HEK293 (cell line): ENCODE results near the gene POLH.
"Not testable (repeated sequence)": the region's sequence is repeated elsewhere in the genome, so short reads cannot be mapped to it uniquely, and the experiment has no call there.

ENCODE experiments used
- ZBTB1 ChIP-seq: fragments of 450-650 bp; formaldehyde crosslinking; IDR thresholded peaks from 2 replicates; pipeline ENCODE4 v1.5.1; 2016; ENCODE audit warnings: missing biosample characterization, missing genetic modification characterization
- ZNF266 ChIP-seq: fragments of 450-650 bp; formaldehyde crosslinking; IDR thresholded peaks from 2 replicates; pipeline ENCODE4 v1.5.1; 2016; ENCODE audit warnings: missing biosample characterization, missing genetic modification characterization, low read depth
- ZSCAN30 ChIP-seq: fragments of 450-650 bp; IDR thresholded peaks from 2 replicates; pipeline ENCODE4 v1.5.1; 2018; ENCODE audit warnings: missing biosample characterization, mild to moderate bottlenecking, missing genetic modification characterization, moderate library complexity
- TF ChIP-seq, protein P1 (sequence below): fragments of 450-650 bp; formaldehyde crosslinking; IDR thresholded peaks from 2 replicates; pipeline ENCODE4 v1.5.1; 2016; ENCODE audit warnings: missing biosample characterization, missing genetic modification characterization
- TF ChIP-seq, protein P2 (sequence below): fragments of 450-650 bp; formaldehyde crosslinking; IDR thresholded peaks from 2 replicates; pipeline ENCODE4 v1.5.1; 2016; ENCODE audit warnings: missing biosample characterization, missing genetic modification characterization
- TF ChIP-seq, protein P3 (sequence below): sonication (generic); formaldehyde crosslinking; IDR thresholded peaks from 2 replicates; pipeline ENCODE4 v1.8.1; 2022; ENCODE audit warnings: mild to moderate bottlenecking, moderate library complexity, missing genetic modification reagents
- TF ChIP-seq, protein P4 (sequence below): fragments of 450-650 bp; formaldehyde crosslinking; IDR thresholded peaks from 2 replicates; pipeline ENCODE4 v1.5.1; 2016; ENCODE audit warnings: missing biosample characterization, missing genetic modification characterization, low read depth
- TF ChIP-seq, protein P5 (sequence below): fragments of 450-650 bp; formaldehyde crosslinking; IDR thresholded peaks from 2 replicates; pipeline ENCODE4 v1.5.1; 2017; ENCODE audit warnings: missing biosample characterization, missing genetic modification characterization

DNA sequence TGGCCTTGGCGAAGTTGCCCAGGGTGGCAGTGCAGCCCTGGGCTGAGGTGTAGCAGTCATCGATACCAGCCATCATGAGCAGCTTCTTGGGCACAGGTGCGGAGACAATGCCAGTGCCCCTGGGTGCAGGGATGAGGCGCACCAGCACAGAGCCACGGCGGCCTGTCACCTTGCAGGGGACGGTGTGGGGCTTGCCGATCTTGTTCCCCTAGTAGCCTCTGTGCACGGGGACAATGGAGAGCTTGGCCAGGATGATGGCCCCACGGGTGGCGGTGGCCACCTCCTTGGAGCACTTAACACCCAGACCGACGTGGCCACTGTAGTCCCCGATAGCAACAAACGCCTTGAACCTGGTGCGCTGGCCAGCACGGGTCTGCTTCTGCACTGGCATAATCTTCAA, 37.0 kb upstream of the POLH start:
- TF ChIP-seq, protein P1, sequence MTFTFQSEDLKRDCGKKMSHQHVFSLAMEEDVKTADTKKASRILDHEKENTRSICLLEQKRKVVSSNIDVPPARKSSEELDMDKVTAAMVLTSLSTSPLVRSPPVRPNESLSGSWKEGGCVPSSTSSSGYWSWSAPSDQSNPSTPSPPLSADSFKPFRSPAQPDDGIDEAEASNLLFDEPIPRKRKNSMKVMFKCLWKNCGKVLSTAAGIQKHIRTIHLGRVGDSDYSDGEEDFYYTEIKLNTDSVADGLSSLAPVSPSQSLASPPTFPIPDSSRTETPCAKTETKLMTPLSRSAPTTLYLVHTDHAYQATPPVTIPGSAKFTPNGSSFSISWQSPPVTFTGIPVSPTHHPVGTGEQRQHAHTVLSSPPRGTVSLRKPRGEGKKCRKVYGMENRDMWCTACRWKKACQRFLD (tag by site-specific recombination): not testable (repeated sequence)
- TF ChIP-seq, protein P2, sequence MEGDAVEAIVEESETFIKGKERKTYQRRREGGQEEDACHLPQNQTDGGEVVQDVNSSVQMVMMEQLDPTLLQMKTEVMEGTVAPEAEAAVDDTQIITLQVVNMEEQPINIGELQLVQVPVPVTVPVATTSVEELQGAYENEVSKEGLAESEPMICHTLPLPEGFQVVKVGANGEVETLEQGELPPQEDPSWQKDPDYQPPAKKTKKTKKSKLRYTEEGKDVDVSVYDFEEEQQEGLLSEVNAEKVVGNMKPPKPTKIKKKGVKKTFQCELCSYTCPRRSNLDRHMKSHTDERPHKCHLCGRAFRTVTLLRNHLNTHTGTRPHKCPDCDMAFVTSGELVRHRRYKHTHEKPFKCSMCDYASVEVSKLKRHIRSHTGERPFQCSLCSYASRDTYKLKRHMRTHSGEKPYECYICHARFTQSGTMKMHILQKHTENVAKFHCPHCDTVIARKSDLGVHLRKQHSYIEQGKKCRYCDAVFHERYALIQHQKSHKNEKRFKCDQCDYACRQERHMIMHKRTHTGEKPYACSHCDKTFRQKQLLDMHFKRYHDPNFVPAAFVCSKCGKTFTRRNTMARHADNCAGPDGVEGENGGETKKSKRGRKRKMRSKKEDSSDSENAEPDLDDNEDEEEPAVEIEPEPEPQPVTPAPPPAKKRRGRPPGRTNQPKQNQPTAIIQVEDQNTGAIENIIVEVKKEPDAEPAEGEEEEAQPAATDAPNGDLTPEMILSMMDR: not testable (repeated sequence)
- TF ChIP-seq ZNF266; ZBTB1 (tag by site-specific recombination); ZSCAN30 (tag by site-specific recombination): not testable (repeated sequence)
- TF ChIP-seq, protein P3, sequence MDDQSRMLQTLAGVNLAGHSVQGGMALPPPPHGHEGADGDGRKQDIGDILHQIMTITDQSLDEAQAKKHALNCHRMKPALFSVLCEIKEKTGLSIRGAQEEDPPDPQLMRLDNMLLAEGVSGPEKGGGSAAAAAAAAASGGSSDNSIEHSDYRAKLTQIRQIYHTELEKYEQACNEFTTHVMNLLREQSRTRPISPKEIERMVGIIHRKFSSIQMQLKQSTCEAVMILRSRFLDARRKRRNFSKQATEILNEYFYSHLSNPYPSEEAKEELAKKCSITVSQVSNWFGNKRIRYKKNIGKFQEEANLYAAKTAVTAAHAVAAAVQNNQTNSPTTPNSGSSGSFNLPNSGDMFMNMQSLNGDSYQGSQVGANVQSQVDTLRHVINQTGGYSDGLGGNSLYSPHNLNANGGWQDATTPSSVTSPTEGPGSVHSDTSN (CRISPR knock-in tag): not testable (repeated sequence)
- TF ChIP-seq, protein P4, sequence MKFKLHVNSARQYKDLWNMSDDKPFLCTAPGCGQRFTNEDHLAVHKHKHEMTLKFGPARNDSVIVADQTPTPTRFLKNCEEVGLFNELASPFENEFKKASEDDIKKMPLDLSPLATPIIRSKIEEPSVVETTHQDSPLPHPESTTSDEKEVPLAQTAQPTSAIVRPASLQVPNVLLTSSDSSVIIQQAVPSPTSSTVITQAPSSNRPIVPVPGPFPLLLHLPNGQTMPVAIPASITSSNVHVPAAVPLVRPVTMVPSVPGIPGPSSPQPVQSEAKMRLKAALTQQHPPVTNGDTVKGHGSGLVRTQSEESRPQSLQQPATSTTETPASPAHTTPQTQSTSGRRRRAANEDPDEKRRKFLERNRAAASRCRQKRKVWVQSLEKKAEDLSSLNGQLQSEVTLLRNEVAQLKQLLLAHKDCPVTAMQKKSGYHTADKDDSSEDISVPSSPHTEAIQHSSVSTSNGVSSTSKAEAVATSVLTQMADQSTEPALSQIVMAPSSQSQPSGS (tag by site-specific recombination): not testable (repeated sequence)
- TF ChIP-seq, protein P5, sequence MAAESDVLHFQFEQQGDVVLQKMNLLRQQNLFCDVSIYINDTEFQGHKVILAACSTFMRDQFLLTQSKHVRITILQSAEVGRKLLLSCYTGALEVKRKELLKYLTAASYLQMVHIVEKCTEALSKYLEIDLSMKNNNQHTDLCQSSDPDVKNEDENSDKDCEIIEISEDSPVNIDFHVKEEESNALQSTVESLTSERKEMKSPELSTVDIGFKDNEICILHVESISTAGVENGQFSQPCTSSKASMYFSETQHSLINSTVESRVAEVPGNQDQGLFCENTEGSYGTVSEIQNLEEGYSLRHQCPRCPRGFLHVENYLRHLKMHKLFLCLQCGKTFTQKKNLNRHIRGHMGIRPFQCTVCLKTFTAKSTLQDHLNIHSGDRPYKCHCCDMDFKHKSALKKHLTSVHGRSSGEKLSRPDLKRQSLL (tag by site-specific recombination): not testable (repeated sequence)
